ENCODE measurements around the gene CIB1. TPM values are rescaled to one million over a fixed set of nuclear protein-coding genes. Genes with fewer than 3 reads are reported as not detected.

The CIB1 gene
- total and polyA plus RNA-seq, 2 of the 8 experiments (the other 6 are each of a cell fraction or from before 2014, with no cell fraction given), result 26.0 to 63.5 TPM

DNA sequence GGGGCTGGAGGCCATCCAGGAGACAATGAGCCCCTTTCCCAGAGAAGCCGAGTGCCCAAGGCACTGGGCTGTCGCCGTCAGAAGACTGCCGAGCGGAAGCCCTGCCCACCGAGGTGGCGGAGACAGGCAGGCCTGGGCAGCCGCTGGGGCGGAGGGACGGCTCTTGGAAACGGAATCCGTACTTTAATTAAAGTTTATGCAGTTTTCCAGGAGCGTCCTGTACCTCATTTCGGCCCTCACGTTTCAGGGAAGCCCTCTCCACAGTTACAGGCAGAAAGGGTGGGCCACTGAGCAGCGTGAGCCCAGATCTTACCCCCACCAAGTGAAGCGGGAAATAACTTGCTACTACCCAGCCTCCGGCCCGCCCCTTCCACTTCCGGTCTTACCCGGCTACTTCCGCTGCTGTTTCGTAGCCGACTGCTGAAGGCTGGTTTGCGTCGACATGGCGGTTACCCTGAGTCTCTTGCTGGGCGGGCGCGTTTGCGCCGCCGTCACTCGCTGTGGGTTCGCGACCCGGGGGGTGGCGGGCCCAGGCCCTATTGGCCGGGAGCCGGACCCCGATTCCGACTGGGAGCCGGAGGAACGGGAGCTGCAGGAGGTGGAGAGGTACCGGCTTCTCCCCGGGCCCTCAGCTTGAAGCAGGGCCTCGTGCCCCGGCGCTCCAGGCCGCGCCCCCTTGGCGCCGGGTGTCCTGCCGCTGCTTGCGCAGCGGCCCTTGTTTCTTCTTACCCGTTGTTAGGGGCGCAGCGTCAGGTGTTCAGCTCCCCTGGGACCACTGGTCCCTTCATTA is 31.7 kb upstream of the CIB1 start, which contains the start of gene NGRN (continued):
- 0 out of 4 replicates have a peak, but pooled peaks of 1 of the 3 experiments have one; percentile 7 for TF ChIP-seq CTCF (IDR thresholded peaks at IDR 0.05; ENCODE audit: control extremely low read depth in 1 of 3, insufficient read depth in 1 of 3, low read depth in 1 of 3, low read length in 3 of 3)
- peak; percentile 85 for TF ChIP-seq TBP (IDR thresholded peaks at IDR 0.05; ENCODE audit: low read depth, low read length)
- peak; percentile 71 for TF ChIP-seq KDM4A (IDR thresholded peaks at IDR 0.05; ENCODE audit: low read depth, low read length, severe bottlenecking)
- TF ChIP-seq GTF2F1 (IDR thresholded peaks at IDR 0.05; ENCODE audit: borderline replicate concordance, low read depth, low read length), result peak; percentile 75; the same call in 1 of the 2 replicates
- TF ChIP-seq GABPA (IDR thresholded peaks at IDR 0.05; ENCODE audit: borderline replicate concordance, insufficient read depth, low read length), result peak; percentile 95
- TF ChIP-seq, protein P1, sequence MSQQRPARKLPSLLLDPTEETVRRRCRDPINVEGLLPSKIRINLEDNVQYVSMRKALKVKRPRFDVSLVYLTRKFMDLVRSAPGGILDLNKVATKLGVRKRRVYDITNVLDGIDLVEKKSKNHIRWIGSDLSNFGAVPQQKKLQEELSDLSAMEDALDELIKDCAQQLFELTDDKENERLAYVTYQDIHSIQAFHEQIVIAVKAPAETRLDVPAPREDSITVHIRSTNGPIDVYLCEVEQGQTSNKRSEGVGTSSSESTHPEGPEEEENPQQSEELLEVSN (IDR thresholded peaks at IDR 0.05), result peak; percentile 68; the same call in 1 of the 2 replicates
- no peak for TF ChIP-seq SIX5 (IDR thresholded peaks at IDR 0.05; ENCODE audit: low read depth, low read length)
- no peak for TF ChIP-seq NRF1 (IDR thresholded peaks at IDR 0.05; ENCODE audit: low read depth, low read length)
- peak; percentile 84 for TF ChIP-seq MAX (IDR thresholded peaks at IDR 0.05)
- TF ChIP-seq ZNF274 (IDR thresholded peaks at IDR 0.05; ENCODE audit: borderline replicate concordance, extremely low read depth, low read length), result no peak
- peak; percentile 25 to 48; a peak in 3 of 4 replicates for TF ChIP-seq SIN3A (conservative IDR thresholded peaks at IDR 0.05 in 1 of 2, IDR thresholded peaks at IDR 0.05 in 1 of 2; ENCODE audit: low read depth in 1 of 2, low read length in 2 of 2)
- no peak for TF ChIP-seq CBX8 (IDR thresholded peaks at IDR 0.05; ENCODE audit: borderline replicate concordance, low read depth, low read length)
- TF ChIP-seq YY1 (IDR thresholded peaks at IDR 0.05; ENCODE audit: low read depth, low read length), result peak; percentile 86; the same call in 1 of the 2 replicates
- TF ChIP-seq HDAC6 (IDR thresholded peaks at IDR 0.05; ENCODE audit: low read depth, low read length), result no peak
- no peak for TF ChIP-seq USF2 (IDR thresholded peaks at IDR 0.05; ENCODE audit: low read length)
- TF ChIP-seq POLR2AphosphoS5 (IDR thresholded peaks at IDR 0.05; ENCODE audit: low read depth, low read length), result peak; percentile 95
- TF ChIP-seq RAD21 (IDR thresholded peaks at IDR 0.05 in 1 of 2, conservative IDR thresholded peaks at IDR 0.05 in 1 of 2; ENCODE audit: low read depth in 2 of 2, low read length in 2 of 2), result no peak
- no peak for TF ChIP-seq CBX5 (IDR thresholded peaks at IDR 0.05; ENCODE audit: low read depth, low read length)
